Pericardium fibroblast (primary cell): Measurements from ENCODE around the gene INSIG1. TPM values are rescaled to one million over a fixed set of nuclear protein-coding genes. Genes with fewer than 3 reads are reported as not detected.

Experiments used
- total RNA-seq: library from RNA; depleted of rRNA; stranded (reverse); fragments of >200 nt; gene quantifications from 2 replicates; pipeline ENCODE4 v1.2.3, GENCODE V29; 2015

INSIG1 gene
- total RNA-seq = 155 and 190 TPM in 2 replicates

DNA sequence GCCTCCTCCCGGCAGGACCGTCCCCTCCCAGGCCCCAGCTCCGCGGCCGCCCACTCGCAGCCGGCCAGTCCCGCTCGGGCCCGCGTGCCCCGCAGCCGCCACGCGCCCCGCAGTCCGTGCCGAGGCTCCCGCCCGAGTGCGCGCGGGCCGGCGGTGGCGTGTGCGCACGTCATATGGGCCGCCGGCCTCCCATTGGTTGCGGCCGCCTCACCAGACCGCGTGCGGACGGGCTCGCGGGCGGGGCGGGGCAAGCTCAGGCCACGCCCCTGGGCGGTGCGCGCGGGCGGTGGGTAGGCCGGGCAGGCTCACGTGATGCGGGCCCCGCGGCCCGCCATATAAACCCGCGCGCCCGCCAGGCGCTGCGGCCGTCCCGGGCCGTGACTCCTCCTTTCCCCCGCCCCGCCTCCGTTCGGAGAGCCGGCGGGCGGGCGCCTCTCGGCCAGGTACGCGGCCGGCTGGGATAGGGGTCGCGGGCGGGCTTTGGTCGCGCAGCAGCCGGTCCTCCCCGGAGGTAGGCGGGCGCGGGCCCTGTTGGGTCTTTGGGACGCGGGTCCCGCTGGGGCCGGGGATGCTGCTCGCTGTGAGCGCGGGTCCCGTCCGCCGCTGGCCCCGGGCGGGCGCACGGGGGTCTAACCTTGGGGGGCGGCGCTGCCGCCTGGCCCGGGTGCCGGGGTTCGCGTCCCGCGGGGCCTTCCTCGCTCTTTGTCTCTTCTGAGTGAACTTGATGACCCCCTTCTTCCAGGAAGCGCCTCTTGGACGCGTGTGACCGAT lies at the start of gene INSIG1:
INSIG1 (plus strand) TSS at position 362 of the 771 bp plus-strand sequence; CDS start at position 770, 408 bp downstream.

Other genes starting within 250 kb of the INSIG1 start
- not detected in 2 replicates for gene HTR5A, start 227.6 kb upstream of the INSIG1 start, total RNA-seq
- gene EN2, start 160.3 kb downstream of the INSIG1 start, total RNA-seq = under 0.01 TPM in 1 of 2 replicates, not detected in the other
- gene CNPY1, start 248.7 kb downstream of the INSIG1 start, total RNA-seq = not detected in 2 replicates